Ureter (tissue), 1 donor: ENCODE data around the gene LRRC3. TPM values are rescaled to one million over a fixed set of nuclear protein-coding genes. Genes with fewer than 3 reads are reported as not detected.

Experiments used
- DNase-seq: peaks from one replicate; pipeline ENCODE4 v3.0.0-alpha.2; 2020; ENCODE audit warnings: low spot score
- total RNA-seq: library from RNA; stranded (reverse); gene quantifications from one replicate; pipeline ENCODE4 v1.2.4, GENCODE V29; 2023
- donor health status: DM: yes; HTN: yes; CAD: no.

Gene LRRC3
- total RNA-seq, 1 donor from 2014 or later, result 3.8 TPM

DNA sequence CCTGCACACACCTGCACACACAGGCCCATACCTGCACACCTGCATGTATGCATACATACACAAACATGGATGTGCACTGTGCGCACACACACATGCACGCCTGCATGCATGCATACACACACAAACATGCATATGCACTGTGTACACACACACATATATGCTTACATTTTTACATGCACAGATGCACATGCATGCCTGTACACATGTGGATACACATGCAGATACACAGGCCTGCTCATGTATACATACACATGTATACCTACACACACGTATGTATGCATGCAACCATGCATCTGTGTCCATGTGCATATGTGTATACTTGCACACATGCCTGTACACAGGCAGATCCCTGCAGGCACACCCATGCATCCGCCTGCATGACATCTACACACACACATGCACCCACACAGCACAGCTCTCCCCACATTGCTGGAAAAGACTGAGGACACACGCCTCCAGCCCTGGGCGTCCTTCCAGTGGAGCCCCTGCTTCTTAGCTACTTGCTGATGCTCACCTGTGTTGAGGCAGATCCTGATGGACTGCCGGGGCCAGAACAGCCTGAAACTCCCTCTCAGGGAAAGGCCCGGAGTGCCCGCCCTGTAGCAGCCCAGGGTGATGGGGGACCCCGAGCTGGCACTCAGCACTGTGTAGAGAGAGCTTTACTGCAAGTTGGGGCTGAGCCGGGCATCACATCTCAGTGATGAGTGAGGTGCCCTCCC lies 56.1 kb downstream of the LRRC3 start:
- DNase-seq, result no peak

Other genes with a start within 250 kb of the LRRC3 start
- gene ICOSLG, start 214.6 kb upstream of the LRRC3 start, total RNA-seq, result 3.0 TPM
- gene DNMT3L, start 193.6 kb upstream of the LRRC3 start, total RNA-seq, result not detected
- gene AIRE, start 169.6 kb upstream of the LRRC3 start, total RNA-seq, result not detected
- gene PFKL, start 155.5 kb upstream of the LRRC3 start, total RNA-seq, result 163 TPM
- 20.2 TPM for gene CFAP410, start 116.1 kb upstream of the LRRC3 start, total RNA-seq
- gene TRPM2, start 101.9 kb upstream of the LRRC3 start, total RNA-seq, result 10.0 TPM
- not detected for gene KRTAP10-1, start 84.7 kb downstream of the LRRC3 start, total RNA-seq
- gene KRTAP10-2, start 96.0 kb downstream of the LRRC3 start, total RNA-seq, result not detected
- gene KRTAP10-3, start 103.3 kb downstream of the LRRC3 start, total RNA-seq, result not detected
- not detected for gene KRTAP10-4, start 118.2 kb downstream of the LRRC3 start, total RNA-seq
- not detected for gene KRTAP10-5, start 125.1 kb downstream of the LRRC3 start, total RNA-seq
- gene KRTAP10-6, start 137.0 kb downstream of the LRRC3 start, total RNA-seq, result not detected
- not detected for gene KRTAP10-7, start 145.1 kb downstream of the LRRC3 start, total RNA-seq
- gene KRTAP10-8, start 156.6 kb downstream of the LRRC3 start, total RNA-seq, result not detected
- gene KRTAP10-9, start 171.6 kb downstream of the LRRC3 start, total RNA-seq, result not detected
- not detected for gene KRTAP10-10, start 181.8 kb downstream of the LRRC3 start, total RNA-seq
- gene KRTAP10-11, start 190.9 kb downstream of the LRRC3 start, total RNA-seq, result not detected
- gene KRTAP12-4, start 199.1 kb downstream of the LRRC3 start, total RNA-seq, result not detected
- not detected for gene KRTAP12-3, start 202.4 kb downstream of the LRRC3 start, total RNA-seq
- not detected for gene KRTAP12-2, start 211.4 kb downstream of the LRRC3 start, total RNA-seq
- gene KRTAP12-1, start 226.7 kb downstream of the LRRC3 start, total RNA-seq, result not detected
- gene KRTAP10-12, start 241.7 kb downstream of the LRRC3 start, total RNA-seq, result not detected